HG02884 (cell line): Measurements from ENCODE around the gene AGTPBP1.
"Not testable (repeated sequence)": the region's sequence is repeated elsewhere in the genome, so short reads cannot be mapped to it uniquely, and the experiment has no call there.

Experiments
- ATAC-seq: cut with Tn5 transposase; IDR thresholded peaks from one replicate; pipeline ENCODE4 v1.9.1; 2021; ENCODE audit warnings: mild to moderate bottlenecking, moderate library complexity; ENCODE audit not compliant: unreplicated experiment

AGTPBP1 gene, protein sequence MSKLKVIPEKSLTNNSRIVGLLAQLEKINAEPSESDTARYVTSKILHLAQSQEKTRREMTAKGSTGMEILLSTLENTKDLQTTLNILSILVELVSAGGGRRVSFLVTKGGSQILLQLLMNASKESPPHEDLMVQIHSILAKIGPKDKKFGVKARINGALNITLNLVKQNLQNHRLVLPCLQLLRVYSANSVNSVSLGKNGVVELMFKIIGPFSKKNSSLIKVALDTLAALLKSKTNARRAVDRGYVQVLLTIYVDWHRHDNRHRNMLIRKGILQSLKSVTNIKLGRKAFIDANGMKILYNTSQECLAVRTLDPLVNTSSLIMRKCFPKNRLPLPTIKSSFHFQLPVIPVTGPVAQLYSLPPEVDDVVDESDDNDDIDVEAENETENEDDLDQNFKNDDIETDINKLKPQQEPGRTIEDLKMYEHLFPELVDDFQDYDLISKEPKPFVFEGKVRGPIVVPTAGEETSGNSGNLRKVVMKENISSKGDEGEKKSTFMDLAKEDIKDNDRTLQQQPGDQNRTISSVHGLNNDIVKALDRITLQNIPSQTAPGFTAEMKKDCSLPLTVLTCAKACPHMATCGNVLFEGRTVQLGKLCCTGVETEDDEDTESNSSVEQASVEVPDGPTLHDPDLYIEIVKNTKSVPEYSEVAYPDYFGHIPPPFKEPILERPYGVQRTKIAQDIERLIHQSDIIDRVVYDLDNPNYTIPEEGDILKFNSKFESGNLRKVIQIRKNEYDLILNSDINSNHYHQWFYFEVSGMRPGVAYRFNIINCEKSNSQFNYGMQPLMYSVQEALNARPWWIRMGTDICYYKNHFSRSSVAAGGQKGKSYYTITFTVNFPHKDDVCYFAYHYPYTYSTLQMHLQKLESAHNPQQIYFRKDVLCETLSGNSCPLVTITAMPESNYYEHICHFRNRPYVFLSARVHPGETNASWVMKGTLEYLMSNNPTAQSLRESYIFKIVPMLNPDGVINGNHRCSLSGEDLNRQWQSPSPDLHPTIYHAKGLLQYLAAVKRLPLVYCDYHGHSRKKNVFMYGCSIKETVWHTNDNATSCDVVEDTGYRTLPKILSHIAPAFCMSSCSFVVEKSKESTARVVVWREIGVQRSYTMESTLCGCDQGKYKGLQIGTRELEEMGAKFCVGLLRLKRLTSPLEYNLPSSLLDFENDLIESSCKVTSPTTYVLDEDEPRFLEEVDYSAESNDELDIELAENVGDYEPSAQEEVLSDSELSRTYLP

DNA sequence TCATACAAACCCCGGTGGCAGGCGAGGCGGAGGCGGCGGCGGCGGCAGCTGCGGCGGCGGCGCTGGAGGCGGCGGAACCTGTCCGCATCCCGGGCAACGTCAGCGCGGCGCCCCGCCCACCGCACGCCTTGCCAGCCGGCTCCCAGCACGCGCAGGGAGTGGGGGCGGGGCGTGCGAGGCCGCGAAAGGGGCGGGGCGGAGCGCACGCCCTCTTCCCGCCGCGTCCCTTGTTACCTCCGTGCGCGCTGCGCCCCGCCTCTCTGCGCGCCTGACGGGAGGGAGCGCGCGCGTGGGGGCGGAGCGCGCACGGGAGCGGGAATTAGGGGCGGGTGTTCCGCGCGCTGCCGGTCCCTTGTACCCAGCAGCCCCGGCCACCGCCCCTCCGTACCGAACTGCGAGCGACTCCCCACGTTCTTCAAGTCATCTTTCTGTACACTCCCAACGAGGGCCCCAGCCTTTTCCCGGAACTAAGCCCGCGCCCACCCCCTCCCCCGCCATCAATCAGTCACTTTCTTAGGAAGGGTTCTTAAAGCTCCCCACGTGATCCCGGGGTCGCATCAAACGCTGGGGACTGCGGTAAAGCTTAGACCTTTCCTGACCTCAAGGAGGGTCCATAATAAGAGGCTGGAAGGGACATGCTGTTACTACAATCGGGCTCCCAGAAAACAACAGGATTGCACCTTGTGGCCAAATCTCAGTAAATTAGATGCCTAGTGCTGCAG is at the start of gene AGTPBP1:
AGTPBP1 (minus strand) TSS at position 80 of the 722 bp plus-strand sequence. CDS start 29,421 bp downstream, outside the sequence.
- peak; percentile 77 for ATAC-seq

DNA sequence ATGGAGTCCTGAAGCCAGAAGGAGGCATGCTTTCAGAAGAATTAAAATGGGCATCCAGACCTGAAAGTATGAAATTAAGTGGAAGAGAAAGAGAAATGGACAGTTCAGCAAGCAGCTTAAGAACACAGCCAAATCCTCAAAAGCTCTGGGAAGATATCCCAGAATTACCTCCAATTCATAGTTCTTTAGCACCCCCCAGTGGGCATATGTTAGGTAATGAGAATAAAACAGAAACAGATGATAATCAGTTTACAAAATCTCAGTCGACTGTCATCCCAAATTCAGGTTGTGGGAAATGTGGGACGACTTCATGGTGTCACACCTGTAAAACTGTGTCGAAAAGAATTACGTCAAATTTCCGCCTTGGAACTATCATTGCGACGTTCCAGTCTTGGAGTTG is 44.4 kb upstream of the AGTPBP1 start:
- ATAC-seq, result not testable (repeated sequence)

DNA sequence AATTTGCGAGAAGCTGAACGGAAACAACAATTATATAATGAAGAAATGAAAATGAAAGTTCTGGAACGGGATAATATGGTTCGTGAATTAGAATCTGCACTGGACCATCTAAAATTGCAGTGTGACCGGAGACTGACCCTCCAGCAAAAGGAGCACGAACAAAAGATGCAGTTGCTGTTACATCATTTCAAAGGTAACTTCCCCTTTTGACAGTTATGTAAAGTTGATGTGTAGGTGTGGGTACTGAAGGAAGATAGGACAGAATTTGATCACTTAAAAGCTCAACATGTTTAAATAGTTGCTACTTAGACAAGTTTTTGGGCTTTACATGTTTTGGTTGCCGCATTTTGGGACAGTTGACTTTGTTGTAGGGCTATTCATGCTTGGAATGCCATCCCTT is 32.1 kb upstream of the AGTPBP1 start:
- ATAC-seq, result not testable (repeated sequence)

DNA sequence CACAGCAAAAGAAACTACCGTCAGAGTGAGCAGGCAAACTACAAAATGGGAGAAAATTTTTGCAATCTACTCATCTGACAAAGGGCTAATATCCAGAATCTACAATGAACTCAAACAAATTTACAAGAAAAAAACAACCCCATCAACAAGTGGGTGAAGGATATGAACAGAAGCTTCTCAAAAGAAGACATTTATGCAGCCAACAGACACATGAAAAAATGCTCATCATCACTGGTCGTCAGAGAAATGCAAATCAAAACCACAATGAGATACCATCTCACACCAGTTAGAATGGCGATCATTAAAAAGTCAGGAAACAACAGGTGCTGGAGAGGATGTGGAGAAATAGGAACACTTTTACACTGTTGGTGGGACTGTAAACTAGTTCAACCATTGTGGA is 20.0 kb upstream of the AGTPBP1 start:
- not testable (repeated sequence) for ATAC-seq

DNA sequence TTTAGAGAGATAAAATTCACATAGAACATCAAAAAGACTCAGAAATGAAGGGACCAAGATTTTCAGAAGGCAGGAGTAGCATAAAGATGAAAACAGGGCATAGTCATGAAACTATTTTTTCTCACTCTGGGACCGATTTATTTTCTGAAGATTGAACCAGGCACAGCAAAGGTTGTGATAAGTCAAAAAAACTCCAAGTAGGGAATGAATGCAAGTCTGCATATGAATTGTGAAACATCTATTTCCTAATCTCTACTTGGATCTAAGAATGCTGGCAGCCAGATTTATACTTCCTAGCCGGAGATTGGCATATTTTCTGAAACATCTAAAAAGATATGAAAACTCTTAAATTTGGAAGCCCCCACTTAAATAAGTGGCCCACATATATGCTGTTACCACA is 16.0 kb upstream of the AGTPBP1 start:
- not testable (repeated sequence) for ATAC-seq

DNA sequence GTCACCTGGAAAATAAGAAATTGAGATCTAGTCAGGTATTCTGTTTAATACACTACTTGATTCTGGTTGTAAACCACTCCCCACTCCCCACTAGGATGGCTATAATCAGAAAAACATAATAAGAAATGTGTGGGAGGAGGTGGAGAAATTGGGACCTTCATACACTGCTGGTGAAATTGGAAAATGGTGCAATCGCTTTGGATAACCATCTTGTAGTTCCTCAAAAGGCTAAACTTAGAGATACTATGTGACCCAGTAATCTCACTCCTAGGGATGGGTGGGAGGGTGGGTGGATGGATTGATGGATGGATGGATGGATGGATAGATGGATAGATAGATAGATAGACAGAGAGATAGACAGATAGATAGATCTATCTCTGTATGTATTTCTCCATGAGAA is 14.5 kb upstream of the AGTPBP1 start:
- not testable (repeated sequence) for ATAC-seq

DNA sequence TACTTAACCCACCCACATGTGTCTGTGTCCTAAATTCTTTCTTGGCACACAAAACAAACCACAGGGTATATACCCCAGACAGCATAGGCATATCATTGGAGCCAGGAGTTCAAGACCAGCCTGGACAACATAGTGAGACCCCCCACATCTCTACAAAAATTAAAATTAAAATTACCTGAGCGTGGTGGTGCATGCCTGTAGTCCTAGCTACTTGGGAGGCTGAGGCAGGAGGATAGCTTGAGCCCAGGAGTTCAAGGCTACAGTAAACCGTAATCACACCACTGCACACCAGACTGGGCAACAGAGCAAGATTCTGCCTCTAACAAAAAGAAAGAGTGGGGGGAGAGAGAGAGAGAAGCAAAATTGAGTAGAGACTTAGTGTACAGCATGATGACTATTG is 4.6 kb upstream of the AGTPBP1 start:
- ATAC-seq, result no peak

DNA sequence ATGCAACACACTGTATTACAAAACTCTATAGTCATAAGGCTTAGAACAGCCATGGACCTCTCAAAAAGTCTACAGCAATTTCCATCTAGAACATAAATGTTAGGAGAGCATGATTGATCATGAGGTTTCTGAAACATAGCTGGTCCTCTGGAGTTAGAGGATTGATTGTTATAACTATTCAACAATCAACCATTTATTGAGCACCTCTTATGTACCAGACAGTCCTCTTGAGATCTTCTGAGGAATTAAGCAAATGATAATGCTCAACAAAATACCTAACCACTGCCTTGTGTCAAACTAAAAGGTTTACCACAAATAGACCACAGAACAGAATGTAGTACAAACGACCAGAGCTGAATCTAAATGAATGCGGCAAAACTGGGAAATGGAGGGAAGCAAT is 3.4 kb upstream of the AGTPBP1 start:
- ATAC-seq, result no peak

DNA sequence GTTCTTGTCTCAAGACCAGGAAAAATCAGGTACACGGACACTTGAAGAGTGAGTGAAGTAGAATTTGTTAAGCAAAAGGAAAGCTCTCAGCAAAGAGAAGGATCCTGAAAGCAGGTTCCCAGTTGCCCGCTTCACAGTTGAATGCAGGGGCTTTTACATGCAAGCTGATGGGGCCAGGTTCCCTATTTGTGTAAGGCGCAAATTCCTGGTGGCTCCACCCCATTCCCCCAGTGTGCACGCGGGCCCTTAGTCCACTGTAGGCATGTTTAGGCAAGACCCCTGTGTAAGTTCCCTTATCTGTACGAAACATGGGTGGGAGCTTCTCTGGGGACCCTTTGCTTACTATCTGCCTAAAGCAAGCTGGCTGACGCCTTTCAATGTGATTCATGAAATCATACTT is 2.7 kb upstream of the AGTPBP1 start:
- no peak for ATAC-seq

DNA sequence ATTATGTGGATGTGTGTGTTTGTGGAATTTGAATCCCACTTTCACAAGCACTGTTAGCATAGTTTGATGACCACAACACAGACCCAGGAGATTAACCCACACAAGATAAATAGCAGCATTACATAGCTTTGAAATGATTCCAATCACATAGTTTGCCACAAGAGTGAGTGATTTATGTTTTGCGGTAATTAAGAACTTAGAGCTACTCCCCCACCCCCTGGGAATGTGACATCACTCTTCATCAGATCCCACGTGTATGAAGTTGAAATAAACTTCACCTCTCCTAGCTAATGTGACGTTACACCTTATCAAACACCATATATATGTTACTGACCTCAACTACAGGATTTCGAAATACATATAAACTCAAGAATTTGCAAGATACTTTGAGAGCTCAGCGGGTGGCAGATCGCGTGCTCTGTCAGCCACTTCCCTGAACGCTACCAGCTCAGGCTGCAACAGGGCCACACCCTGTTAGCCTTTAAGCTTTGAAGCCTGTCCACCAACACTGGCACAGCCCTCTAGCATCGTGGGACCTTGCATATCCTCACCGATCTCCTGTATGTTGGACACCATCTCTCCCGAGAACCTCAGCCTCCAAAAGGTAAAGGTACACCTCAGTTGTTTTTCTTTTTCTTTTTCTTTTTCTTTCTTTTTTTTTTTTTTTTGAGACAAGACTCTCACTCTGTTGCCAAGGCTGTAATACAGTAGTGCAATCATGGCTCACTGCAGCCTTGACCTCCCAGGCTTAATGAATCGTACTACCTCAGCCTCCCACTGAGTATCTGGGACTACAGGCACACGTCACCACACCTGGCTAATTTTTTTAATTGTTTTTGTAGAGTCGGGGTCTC is 1.7 kb upstream of the AGTPBP1 start:
- no peak for ATAC-seq

DNA sequence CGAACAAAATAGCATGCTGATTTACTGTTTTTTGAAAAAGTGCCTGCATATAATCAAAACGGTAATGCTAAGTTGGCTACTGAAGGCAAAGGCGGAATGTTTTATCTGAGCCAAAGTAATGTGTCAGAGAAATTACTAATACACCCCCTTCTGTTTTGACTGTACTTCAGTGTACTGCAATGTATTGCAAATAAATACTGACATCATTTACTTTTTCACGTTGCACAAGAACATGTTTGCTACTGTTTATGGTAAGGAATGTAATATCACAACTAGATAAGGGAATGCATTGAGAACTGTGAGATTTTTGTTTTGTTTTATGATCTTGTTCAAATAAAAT is 813 bp upstream of the AGTPBP1 start:
- peak; percentile 1 for ATAC-seq

DNA sequence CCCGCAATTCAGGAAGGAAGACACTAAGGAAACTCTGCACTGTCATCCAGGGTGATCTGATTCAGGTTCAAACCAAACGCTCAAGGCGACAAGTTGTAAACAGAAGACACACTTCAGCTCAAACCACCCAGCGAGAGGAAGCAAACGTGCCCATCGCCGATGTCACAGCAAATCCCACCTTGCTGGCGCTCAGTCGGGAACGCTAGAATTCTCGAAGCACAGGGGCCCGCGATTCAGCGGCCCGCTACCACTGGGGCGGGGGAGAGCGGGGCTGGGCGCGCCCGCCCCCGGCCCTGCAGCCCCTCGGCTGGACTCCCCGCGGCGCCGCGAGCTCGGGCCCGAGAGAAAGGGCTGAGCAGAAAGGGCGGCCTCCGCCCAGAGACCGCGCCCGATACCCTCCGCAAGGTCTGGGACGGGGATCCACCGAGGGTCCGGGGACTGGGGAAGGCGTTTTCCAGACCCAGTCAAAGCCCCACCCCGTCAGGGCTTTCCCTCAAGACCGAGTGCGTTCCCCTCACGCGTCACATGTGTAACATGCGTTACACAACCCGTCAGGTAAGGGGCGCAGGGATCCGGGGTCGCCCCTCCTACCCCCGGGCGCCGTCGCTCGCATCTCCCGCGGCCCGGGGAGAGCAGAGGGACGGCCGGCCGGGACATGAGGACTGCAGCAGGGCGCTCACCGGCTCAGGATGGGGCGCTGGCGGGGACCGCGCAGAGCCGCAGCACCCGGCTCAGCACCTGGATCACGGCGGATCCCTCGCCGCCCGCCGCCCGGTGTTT is 469 bp downstream of the AGTPBP1 start:
- ATAC-seq, result peak; percentile 44

DNA sequence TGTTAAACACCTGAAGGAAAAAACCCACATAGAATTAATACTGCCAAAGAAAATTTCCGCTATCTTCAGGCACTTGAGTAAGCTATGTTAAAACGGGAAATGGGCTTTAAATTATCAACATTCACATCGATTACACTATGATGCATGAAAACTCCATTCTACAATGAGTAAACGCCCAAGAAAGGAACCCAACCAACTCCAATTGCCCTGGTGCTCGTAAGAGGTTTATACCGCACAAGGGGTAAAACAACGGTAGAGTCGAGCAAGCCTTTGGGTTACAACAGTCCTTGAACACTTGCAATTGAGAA is 1.0 kb downstream of the AGTPBP1 start:
- ATAC-seq, result peak; percentile 11

DNA sequence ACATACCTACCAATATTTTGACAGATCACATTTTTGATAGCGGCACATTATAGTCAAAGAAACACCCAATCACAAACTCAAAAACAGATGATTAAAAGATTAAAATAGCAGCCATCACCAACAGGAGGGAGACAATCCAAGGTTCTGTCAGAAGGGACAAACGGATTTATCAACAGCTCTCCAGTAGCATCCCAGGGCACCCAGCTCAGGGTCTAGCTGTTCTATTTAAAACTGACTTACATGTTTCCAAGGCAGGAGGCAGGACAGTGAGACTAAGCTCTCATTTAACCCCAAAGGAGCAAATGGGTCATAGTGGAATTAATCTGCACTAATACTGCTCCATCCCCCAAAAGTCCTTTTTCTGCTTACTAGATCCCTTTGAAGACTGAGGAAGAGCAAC is 3.2 kb downstream of the AGTPBP1 start:
- no peak for ATAC-seq

DNA sequence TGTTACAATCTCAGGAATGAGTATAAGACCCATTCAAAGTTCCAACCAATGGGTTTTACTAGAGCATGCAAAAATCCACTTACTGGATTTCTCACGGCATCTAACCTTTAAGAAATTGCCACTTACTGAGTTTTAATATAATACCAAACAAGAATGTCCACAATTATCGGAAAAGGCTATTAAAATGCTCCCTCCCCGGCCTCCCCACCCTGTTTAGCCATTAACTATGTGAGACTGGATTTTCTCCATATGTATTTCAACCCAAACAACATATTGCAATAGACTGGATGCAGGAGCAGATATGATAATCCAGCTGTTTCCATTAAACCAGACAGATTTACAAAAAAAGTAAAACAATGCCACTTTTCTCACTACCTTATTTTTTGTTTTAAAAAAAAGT is 4.1 kb downstream of the AGTPBP1 start:
- no peak for ATAC-seq

DNA sequence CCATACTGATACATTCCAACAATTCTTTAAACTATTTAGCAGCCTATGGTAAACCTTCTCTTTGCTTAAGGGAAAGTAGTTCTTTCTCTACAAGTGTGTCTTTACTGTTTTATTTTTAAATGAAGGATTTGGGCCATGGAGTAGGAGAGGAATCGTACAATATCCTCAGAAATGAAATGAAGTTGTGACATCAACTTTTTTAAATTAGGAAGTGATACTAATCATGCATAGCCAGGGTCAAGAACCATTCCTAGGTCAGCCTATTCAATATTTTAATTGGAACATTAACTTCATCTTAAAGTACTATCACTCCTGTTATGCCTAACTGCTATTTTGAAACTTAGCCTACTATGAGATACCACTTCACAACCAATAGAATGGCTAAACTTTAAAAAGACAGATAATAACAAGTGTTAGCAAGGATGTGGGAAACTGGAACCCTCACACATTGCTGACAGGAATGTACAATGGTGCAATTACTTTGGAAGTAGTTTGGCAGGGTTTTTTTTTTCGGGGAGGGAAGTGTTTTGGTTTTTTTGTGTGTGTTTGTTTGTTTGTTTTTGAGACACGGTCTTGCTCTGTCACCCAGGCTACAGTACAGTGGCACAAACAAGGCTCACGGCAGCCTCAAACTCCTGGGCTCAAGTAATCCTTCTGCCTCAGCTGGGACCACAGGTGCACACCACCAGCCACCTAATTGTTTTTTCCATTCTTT is 10.7 kb downstream of the AGTPBP1 start:
- ATAC-seq, result no peak

DNA sequence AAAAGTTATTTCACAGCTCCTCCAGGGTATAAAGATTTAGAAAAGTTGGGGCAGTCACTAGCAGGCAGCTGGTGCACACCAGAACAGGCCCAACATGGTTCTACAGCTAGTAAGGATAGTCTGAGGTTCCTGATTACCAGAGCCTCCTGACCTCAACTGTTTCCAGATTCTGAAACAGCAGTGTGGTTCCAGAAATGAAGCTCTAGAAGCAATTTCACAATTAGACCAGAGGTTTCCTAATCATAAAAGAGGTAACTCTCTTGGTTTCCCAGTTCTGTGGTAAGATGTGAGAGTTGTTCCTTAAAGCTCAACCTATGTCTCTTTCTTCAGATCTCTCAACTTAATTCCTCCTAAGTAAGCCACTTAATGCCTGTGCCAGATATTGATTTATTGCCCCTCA is 11.9 kb downstream of the AGTPBP1 start:
- no peak for ATAC-seq

DNA sequence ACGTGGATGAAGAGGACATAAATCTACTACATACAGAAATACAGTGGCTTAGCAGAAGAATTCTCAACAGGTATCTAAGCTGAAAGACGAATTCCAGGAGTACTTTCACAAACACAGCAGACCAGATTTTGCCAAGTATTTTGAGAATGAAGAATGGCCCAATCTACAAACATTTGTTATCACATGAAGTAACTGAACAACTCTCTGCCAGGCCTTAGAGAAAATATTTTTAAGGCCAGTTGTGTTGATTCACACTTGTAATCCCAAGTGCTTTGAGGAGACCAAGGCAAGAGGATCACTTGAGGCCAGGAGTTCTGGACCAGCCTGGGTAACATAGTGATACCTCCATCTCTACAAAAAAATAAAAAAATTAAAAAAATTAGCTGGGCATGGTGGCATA is 14.3 kb downstream of the AGTPBP1 start:
- ATAC-seq, result no peak

DNA sequence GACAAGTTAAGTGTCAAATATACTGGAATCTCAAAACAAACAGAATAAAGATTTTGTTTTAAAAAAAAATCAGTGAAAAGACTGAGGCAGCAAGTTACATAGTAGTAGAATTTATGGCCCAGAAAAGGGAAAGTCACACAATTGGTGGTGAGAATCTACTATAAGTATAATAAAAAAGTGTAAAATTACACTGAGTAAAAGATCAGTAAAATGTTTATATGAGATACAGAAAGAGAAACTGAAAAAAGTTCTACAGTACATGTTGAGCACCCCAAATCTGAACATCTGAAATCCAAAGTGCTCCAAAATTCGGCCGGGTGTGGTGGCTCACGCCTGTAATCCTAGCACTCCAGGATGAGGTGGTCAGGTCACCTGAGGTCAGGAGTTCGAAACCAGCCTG is 15.0 kb downstream of the AGTPBP1 start:
- ATAC-seq, result no peak
